GM19455 (cell line): ENCODE results near the gene FOXO1.
"Not testable (repeated sequence)": the region's sequence is repeated elsewhere in the genome, so short reads cannot be mapped to it uniquely, and the experiment has no call there.

Experiments used
- ATAC-seq: cut with Tn5 transposase; IDR thresholded peaks from one replicate; pipeline ENCODE4 v1.9.1; 2021; ENCODE audit not compliant: unreplicated experiment

FOXO1 gene

DNA sequence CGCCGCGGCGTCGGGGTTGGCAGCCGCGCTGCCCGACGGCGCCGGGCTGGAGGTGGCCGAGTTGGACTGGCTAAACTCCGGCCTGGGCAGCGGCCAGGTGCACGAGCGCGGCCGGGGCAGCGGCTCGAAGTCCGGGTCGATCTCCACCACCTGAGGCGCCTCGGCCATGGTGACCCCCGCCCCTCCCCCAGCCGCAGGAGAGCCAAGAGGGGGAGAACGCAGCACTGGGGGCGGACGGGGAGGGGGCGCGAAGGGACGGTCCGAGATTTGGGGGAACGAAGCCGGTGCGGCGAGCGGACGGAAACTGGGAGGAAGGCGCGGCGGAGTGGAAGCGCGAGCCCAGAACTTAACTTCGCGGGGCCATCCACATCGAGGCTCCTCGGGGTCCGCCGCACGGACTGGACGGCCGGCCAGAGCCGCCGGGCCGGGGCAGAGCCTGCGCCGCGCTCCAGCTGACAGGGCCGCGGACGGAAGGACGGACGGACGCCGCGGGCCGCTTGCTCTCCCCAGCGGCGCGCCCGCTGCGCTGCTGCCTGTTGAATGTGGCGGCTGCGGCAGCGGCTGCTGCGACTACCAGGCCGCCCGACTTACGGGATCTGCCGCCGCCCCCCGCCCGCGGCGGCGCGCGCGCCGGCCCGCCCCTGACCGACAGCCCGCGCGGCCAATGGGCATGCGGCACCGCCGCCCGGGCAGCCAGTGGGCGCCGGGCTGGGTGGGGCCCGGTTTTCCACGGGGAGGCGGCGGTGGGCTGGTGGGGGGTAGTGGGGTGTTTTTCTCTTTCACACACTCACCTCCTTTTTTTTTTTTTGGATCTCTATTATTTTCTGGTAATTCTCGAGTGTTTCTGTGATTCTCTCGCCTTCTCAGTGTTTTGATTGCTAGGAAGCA, at the start of gene FOXO1:
Gene FOXO1, minus strand, starts transcription at position 597 of the 888 bp plus-strand sequence. Its CDS starts 429 bp downstream, at position 168.
- ATAC-seq, result peak; percentile 55

- not testable (repeated sequence) for ATAC-seq
These were observed 48.0 kb upstream of the FOXO1 start for GRCh38 chr13:40714433-40714832.

DNA sequence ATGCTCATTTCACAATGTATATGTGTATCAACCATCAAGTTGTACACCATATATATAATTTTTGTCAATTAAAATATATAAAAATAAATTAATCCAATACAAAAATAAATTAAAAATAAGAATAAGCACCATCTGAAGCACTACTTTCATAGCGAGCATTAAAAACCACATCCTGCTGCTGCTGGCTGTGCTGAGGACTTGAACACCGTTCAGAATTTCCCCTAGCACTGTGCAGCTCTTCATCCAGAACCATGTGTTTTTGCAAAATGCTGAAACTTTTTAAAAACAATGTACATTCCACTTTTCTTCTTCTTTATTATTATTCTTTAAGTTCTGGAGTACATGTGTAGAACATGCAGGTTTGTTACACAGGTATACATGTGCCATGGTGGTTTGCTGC, 40.0 kb upstream of the FOXO1 start:
- ATAC-seq, result no peak

DNA sequence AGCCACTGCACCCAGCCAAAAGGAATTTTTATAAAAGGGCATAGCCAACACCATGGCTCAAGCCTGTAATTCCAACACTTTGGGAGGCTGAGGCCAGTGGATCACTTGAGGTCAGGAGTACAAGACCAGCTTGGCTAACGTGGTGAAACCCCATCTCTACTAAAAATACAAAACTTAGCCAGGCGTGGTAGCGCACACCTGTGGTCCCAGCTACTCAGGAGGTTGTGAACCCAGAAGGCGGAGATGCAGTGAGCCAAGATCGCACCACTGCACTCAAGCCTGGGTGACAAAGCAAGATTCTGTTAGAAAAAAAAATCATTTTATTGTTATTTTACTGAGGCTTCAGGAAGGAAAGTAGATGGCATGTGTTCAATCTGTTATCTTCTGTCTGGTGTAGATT, 31.3 kb upstream of the FOXO1 start:
- ATAC-seq, result peak; percentile 72

DNA sequence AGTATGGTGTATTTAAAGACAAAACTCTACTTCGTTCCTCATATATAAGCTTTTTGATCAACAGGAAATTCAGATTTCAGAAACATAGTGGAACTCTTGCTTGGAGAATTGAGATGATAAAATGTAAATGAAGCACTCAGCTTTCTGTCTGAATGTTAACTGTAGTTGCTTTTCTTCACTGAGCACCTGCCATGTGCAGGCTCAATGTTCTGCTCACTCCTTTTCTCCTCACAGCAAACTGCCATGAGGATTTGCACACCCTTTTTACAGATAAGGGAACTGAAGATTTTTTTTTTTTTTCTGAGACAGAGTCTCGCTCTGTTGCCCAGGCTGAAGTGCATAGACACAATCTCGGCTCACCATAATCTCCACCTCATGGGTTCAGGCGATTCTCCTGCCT, 28.0 kb upstream of the FOXO1 start:
- ATAC-seq, result no peak

DNA sequence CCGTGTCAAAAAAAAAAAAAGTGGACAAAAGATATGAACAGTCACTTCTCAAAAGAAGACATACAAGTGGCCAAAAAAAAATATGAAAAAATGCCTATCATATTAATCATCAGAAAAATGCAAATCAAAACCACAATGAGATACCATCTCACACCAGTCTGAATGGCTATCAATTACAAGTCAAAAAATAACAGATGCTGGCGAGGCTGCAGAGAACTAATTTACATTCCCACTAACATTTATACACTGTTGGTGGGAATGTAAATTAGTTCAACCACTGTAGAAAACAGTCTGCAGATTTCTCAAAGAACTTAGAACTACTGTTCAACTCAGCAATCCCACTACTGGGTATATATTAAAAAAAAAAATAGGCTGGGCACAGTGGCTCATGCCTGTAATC, 26.5 kb upstream of the FOXO1 start:
- ATAC-seq, result peak; percentile 49

- no peak for ATAC-seq
These were observed 22.3 kb upstream of the FOXO1 start for GRCh38 chr13:40688781-40689180.

GRCh38 chr13:40682449-40683240, 16.2 kb upstream of the FOXO1 start:
- ATAC-seq, result no peak

GRCh38 chr13:40681341-40682146, 15.1 kb upstream of the FOXO1 start:
- no peak for ATAC-seq

DNA sequence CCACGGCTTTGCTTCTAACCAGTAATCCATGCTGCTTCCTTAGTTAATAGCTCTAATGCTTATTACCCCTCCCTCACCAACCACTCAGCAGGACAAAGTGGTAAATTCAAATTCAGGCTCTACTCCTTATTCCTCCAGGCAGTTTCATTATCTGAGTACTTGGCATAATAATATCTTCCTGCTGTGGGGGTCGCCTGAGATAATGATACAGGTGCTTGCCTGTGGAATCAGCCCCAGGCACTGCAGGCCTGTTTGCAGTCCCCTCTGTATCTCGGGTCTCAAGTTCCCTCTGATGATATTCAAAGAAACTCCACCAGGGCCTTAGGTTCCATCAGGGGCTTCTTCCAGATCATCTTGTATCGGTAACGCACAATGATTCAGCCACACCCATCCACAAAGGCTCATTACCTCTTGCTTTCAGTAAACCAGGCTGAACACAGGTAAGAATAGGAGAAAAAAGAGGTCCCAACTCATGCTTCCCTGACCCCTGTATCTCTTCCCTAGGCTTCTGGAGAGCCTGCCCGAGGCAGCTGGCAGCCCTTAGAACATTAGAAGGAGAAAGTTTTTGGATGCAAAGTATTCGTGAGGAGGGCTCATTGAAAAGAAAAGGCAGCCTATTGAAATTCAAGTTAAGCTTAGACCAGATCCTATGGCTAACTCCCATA, 14.3 kb upstream of the FOXO1 start:
- no peak for ATAC-seq

GRCh38 chr13:40679480-40679985, 13.1 kb upstream of the FOXO1 start:
- ATAC-seq, result no peak

GRCh38 chr13:40677064-40677463, 10.6 kb upstream of the FOXO1 start:
- no peak for ATAC-seq

GRCh38 chr13:40676007-40676406, 9.6 kb upstream of the FOXO1 start:
- no peak for ATAC-seq

DNA sequence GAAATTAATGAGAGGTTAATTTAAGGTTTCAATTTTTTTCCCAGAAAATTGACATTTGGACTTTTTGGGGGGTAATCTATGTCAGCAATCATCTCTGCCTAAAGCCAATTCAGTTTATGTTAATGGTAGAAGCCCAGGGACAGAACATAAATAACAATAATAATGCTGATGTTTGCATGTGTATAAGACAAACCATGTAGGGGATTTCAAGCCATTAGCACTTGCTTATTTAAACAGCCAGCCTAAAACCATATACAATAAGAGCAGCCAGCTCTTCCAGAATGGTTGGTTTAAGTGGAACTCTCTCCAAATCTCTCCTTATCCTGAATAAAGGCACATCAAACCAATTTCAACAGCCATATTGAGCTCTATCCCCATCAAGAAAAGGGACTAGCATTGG, 7.0 kb upstream of the FOXO1 start:
- no peak for ATAC-seq

- ATAC-seq, result no peak
These were observed 6.4 kb upstream of the FOXO1 start for GRCh38 chr13:40672765-40673397.

GRCh38 chr13:40671956-40672764, 5.7 kb upstream of the FOXO1 start:
- no peak for ATAC-seq

DNA sequence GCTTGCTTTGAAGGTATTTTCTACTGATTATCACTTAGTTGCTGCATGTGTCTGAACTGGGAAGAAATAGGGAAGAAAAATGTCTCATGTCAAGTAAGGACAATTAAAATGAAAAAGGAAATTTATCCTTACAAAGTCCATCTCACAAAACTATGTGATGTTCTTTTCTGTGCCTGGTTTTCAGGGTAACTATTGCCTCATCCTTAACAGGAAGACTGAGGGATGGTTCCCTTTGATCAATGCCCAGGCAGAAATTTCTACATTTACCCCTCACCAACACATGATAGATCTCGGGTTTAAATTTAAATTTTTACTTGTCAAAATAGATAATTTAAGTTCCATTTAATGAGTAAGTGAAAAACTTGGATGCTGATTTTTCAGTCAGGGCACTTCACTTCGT, 3.9 kb upstream of the FOXO1 start:
- ATAC-seq, result no peak

DNA sequence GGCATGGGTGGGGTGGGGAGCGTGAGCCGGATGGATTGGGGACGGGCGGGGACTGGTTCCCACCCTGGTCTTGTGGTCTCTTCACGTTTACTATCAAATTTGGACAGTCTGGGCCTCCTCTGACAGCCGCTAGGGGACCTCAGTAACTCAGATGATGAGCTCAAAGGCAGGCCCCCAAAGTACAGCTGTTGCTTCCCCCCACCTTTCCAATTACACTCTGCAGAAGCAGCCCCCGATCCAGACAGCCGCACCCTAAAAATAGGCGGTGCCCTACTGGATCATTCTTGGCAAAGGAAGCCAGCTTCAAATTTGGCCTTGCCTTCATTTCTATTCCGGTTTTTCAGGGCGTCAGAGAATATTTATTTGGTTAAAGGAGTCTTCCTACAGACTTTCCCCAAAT, 1.9 kb upstream of the FOXO1 start:
- ATAC-seq, result no peak

DNA sequence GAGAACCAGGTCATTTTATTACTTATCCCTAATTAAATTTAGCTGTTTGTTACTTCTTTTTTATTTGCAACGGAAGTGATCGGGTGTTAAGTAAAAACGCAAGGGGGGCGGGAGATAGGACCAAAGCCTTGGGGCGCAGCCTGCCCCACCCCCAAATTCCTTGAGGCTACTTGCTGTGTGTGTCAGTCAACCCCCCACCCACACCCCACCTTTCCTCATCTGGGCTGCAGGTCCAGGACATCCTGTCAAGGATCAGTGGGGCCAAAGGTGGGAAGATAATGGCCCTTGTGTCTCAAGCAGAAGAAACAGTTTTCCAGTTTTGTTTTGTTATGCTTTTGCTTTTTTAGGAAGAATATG, 1.2 kb upstream of the FOXO1 start:
- no peak for ATAC-seq
